ENCODE results near the gene ASB1. TPM values are rescaled to one million over a fixed set of nuclear protein-coding genes. Genes with fewer than 3 reads are reported as not detected.

The ASB1 gene
- total and polyA plus RNA-seq, 2 of the 13 experiments (the other 11 are each of a cell fraction or from before 2014, with no cell fraction given): 48.6 to 49.2 TPM

DNA sequence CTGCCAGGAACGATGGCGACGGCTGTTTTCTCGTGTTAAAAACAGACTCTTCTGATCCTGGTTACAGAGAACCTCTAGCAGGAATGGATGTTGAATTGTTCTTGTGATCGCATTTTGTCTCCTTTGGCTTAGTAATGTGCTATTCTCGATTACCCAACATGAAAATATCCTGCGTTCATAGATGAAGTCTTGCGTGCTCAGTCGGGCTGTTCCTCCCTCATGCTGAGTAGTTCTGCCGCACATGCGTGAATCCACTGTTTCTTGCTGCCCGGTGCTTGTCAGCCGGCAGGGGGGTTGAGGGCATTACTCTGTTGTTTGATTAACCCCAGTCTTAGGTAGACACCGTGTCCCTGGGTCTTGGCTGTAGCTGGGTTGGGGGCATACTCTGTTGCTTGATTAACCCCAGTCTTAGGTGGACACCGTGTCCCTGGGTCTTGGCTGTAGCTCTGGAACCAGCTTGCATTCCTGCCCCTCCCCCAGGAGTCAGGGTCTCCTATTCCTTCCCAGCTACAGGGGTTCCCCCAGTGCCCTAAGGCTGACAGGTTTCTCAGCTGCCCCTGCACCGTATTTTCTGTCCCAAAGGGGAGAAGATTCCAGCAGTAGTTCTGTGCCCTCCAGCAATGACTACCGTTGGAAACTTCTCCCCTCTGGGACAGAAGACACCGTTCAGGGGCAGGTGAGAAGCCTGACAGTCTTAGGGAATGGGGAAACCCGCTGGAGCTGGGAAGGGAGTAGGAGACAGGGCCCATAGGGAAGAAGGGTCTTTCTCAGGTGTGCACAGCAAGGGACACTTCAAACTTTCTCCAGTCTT lies 22.1 kb upstream of the ASB1 start (continued):
- TF ChIP-seq STAG1 (CRISPR knock-in tag; IDR thresholded peaks at IDR 0.05) (no peak), TAF15 (IDR thresholded peaks at IDR 0.05; ENCODE audit: low read depth, low read length, poor library complexity, severe bottlenecking) (no peak), NPAS2 (CRISPR knock-in tag; IDR thresholded peaks at IDR 0.05; ENCODE audit: borderline replicate concordance) (no peak), ATF1 (CRISPR knock-in tag; IDR thresholded peaks at IDR 0.05) (no peak), ZNF441 (CRISPR knock-in tag; IDR thresholded peaks at IDR 0.05; ENCODE audit: borderline replicate concordance) (no peak), ZFP36 (IDR thresholded peaks at IDR 0.05; ENCODE audit: borderline replicate concordance, low read depth, low read length, partially characterized antibody) (no peak), MED1 (CRISPR knock-in tag; IDR thresholded peaks at IDR 0.05) (no peak), ZNF792 (CRISPR knock-in tag; IDR thresholded peaks at IDR 0.05) (no peak; the same call in 1 of the 2 replicates), ZNF430 (CRISPR knock-in tag; IDR thresholded peaks at IDR 0.05) (no peak), CHCHD3 (CRISPR knock-in tag; IDR thresholded peaks at IDR 0.05) (0 out of 2 replicates have a peak, but pooled peaks have one; percentile 42), EEA1 (CRISPR knock-in tag; IDR thresholded peaks at IDR 0.05; ENCODE audit: borderline replicate concordance) (no peak), NFE2 (CRISPR knock-in tag; IDR thresholded peaks at IDR 0.05) (no peak), ZNF550 (CRISPR knock-in tag; IDR thresholded peaks at IDR 0.05; ENCODE audit: borderline replicate concordance) (0 out of 2 replicates have a peak, but pooled peaks have one; percentile 27), REPIN1 (CRISPR knock-in tag; IDR thresholded peaks at IDR 0.05; ENCODE audit: borderline replicate concordance, low read depth) (no peak; the same call in 1 of the 2 replicates), ZNF496 (CRISPR knock-in tag; IDR thresholded peaks at IDR 0.05; ENCODE audit: insufficient replicate concordance) (no peak), IKZF1 (IDR thresholded peaks at IDR 0.05) (no peak), MIXL1 (CRISPR knock-in tag; IDR thresholded peaks at IDR 0.05) (0 out of 2 replicates have a peak, but pooled peaks have one; percentile 3), SP4 (CRISPR knock-in tag; IDR thresholded peaks at IDR 0.05) (0 out of 2 replicates have a peak, but pooled peaks have one; percentile 56)
- TF ChIP-seq, protein P1, sequence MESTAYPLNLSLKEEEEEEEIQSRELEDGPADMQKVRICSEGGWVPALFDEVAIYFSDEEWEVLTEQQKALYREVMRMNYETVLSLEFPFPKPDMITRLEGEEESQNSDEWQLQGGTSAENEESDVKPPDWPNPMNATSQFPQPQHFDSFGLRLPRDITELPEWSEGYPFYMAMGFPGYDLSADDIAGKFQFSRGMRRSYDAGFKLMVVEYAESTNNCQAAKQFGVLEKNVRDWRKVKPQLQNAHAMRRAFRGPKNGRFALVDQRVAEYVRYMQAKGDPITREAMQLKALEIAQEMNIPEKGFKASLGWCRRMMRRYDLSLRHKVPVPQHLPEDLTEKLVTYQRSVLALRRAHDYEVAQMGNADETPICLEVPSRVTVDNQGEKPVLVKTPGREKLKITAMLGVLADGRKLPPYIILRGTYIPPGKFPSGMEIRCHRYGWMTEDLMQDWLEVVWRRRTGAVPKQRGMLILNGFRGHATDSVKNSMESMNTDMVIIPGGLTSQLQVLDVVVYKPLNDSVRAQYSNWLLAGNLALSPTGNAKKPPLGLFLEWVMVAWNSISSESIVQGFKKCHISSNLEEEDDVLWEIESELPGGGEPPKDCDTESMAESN (CRISPR knock-in tag; conservative IDR thresholded peaks at IDR 0.05): peak; percentile 66; the same call in 1 of the 2 replicates
- TF ChIP-seq, protein P2, sequence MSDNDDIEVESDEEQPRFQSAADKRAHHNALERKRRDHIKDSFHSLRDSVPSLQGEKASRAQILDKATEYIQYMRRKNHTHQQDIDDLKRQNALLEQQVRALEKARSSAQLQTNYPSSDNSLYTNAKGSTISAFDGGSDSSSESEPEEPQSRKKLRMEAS (IDR thresholded peaks at IDR 0.05): peak; percentile 1; the same call in 1 of the 2 replicates
- TF ChIP-seq, protein P3, sequence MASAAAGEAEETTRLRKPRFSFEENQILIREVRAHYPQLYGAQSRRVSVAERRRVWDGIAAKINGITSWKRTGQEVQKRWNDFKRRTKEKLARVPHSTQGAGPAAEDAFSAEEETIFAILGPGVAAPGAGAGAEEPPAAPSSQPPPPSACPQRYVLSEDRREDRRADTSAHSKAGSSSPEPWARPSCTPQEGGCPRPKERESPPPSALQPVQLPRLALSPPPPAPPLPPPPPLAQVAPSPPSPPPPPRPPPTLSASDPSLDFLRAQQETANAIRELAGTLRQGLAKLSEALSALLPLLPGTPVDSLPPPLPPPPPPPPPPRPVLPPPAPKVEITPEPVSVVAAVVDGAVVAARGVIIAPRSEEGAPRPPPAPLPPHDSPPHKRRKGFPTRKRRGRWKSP (CRISPR knock-in tag; IDR thresholded peaks at IDR 0.05): 0 out of 2 replicates have a peak, but pooled peaks have one; percentile 21
- TF ChIP-seq, protein P4, sequence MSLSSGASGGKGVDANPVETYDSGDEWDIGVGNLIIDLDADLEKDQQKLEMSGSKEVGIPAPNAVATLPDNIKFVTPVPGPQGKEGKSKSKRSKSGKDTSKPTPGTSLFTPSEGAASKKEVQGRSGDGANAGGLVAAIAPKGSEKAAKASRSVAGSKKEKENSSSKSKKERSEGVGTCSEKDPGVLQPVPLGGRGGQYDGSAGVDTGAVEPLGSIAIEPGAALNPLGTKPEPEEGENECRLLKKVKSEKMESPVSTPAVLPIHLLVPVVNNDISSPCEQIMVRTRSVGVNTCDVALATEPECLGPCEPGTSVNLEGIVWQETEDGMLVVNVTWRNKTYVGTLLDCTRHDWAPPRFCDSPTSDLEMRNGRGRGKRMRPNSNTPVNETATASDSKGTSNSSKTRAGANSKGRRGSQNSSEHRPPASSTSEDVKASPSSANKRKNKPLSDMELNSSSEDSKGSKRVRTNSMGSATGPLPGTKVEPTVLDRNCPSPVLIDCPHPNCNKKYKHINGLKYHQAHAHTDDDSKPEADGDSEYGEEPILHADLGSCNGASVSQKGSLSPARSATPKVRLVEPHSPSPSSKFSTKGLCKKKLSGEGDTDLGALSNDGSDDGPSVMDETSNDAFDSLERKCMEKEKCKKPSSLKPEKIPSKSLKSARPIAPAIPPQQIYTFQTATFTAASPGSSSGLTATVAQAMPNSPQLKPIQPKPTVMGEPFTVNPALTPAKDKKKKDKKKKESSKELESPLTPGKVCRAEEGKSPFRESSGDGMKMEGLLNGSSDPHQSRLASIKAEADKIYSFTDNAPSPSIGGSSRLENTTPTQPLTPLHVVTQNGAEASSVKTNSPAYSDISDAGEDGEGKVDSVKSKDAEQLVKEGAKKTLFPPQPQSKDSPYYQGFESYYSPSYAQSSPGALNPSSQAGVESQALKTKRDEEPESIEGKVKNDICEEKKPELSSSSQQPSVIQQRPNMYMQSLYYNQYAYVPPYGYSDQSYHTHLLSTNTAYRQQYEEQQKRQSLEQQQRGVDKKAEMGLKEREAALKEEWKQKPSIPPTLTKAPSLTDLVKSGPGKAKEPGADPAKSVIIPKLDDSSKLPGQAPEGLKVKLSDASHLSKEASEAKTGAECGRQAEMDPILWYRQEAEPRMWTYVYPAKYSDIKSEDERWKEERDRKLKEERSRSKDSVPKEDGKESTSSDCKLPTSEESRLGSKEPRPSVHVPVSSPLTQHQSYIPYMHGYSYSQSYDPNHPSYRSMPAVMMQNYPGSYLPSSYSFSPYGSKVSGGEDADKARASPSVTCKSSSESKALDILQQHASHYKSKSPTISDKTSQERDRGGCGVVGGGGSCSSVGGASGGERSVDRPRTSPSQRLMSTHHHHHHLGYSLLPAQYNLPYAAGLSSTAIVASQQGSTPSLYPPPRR (CRISPR knock-in tag; IDR thresholded peaks at IDR 0.05; ENCODE audit: borderline replicate concordance): no peak

Measured in HepG2 (cell line).